H1 (cell line): ENCODE results near the gene DEFB110. TPM values are rescaled to one million over a fixed set of nuclear protein-coding genes. Genes with fewer than 3 reads are reported as not detected.

ENCODE experiments used
- CTCF ChIA-PET: fragments of 300-600 bp; sonication (Branson Sonifier 250); formaldehyde crosslinking; loops from one replicate; lab custom pipeline; 2021; ENCODE audit not compliant: partially characterized antibody; lab: Charles Lee
- POLR2A ChIA-PET: fragments of 300-600 bp; sonication (Branson Sonifier 250); formaldehyde crosslinking; loops from one replicate; lab custom pipeline; 2021; ENCODE audit warnings: inconsistent platforms; ENCODE audit not compliant: partially characterized antibody; lab: Charles Lee
- DNase-seq, 2 experiments: peaks; one replicate each; pipeline versions ENCODE4 v3.0.0 to v3.0.0-alpha.2; 2010 to 2022; ENCODE audit warnings: low spot score in 2 of 2, low read depth in 1 of 2, mixed read lengths in 1 of 2
- FAIRE-seq: peaks from 2 replicates; lab custom pipeline; 2011; peaks lifted over from hg19 to GRCh38; lab: Jason Lieb, UNC
- H2AFZ ChIP-seq: 2 replicates; pipeline ENCODE4 v1.8.1; 2012; ENCODE audit warnings: low read length, inconsistent platforms
- H2AK5ac ChIP-seq: 2 replicates; pipeline ENCODE4 v1.6.1; 2013; ENCODE audit warnings: low read depth, low read length
- H2BK120ac ChIP-seq: replicated peaks from 2 replicates; pipeline ENCODE3; 2013; ENCODE audit warnings: low read depth, low read length, inconsistent platforms
- H2BK12ac ChIP-seq: 2 replicates; pipeline ENCODE4 v1.6.1; 2013; ENCODE audit warnings: low read depth, low read length
- H2BK15ac ChIP-seq: 2 replicates; pipeline ENCODE4 v1.6.1; 2013; ENCODE audit warnings: low read length
- H2BK20ac ChIP-seq: 2 replicates; pipeline ENCODE4 v1.6.1; 2013; ENCODE audit warnings: low read length
- H2BK5ac ChIP-seq: 2 replicates; pipeline ENCODE4 v1.6.1; 2013; ENCODE audit warnings: low read depth, low read length
- H3K14ac ChIP-seq: 2 replicates; pipeline ENCODE4 v1.6.1; 2013; ENCODE audit warnings: inconsistent platforms; ENCODE audit not compliant: insufficient read length
- H3K18ac ChIP-seq: 2 replicates; pipeline ENCODE4 v1.6.1; 2013; ENCODE audit warnings: low read length; ENCODE audit errors: extremely low read depth
- H3K23ac ChIP-seq: 2 replicates; pipeline ENCODE4 v1.6.1; 2013; ENCODE audit warnings: inconsistent platforms; ENCODE audit not compliant: insufficient read length
- H3K23me2 ChIP-seq: 2 replicates; pipeline ENCODE4 v1.6.1; 2013; ENCODE audit warnings: low read depth, low read length
- H3K27ac ChIP-seq: 2 replicates; pipeline ENCODE4 v1.6.1; 2011; ENCODE audit warnings: low read depth, low read length, inconsistent platforms
- H3K27me3 ChIP-seq, 4 experiments: replicated peaks in 1 of 4; 1 replicate in 1 of 4; 2 replicates in 3 of 4; pipeline versions ENCODE4 v1.6.1 to v1.8.1; 2011 to 2013; ENCODE audit warnings: low read length in 3 of 4, mild to moderate bottlenecking in 3 of 4, inconsistent platforms in 2 of 4, mixed read lengths in 2 of 4, moderate library complexity in 1 of 4; ENCODE audit not compliant: control insufficient read depth in 3 of 4, insufficient read depth in 3 of 4; ENCODE audit errors: extremely low read depth in 1 of 4
- H3K36me3 ChIP-seq, 4 experiments: 2 replicates each; pipeline versions ENCODE4 v1.6.1 to v1.8.1; 2011 to 2013; ENCODE audit warnings: mild to moderate bottlenecking in 4 of 4, low read length in 3 of 4, moderate library complexity in 2 of 4, control low read depth in 1 of 4, inconsistent platforms in 1 of 4; ENCODE audit not compliant: insufficient read depth in 4 of 4, control insufficient read depth in 2 of 4
- H3K4ac ChIP-seq: replicated peaks from 2 replicates; pipeline ENCODE3; 2013; ENCODE audit warnings: low read length, low read depth, mixed read lengths, inconsistent platforms; ENCODE audit not compliant: insufficient read length
- H3K4me1 ChIP-seq, 4 experiments: replicated peaks in 1 of 4; 1 replicate in 1 of 4; 2 replicates in 3 of 4; pipeline versions ENCODE4 v1.6.1 to v1.8.1; 2011 to 2013; ENCODE audit warnings: low read length in 3 of 4, inconsistent platforms in 2 of 4, mixed read lengths in 1 of 4; ENCODE audit not compliant: insufficient read depth in 4 of 4, control insufficient read depth in 3 of 4
- H3K4me2 ChIP-seq, 2 experiments: 2 replicates each; pipeline versions ENCODE4 v1.6.1 to v1.8.1; 2011 to 2013; ENCODE audit warnings: low read depth in 2 of 2, low read length in 2 of 2, control low read depth in 1 of 2, inconsistent platforms in 1 of 2, mild to moderate bottlenecking in 1 of 2; ENCODE audit not compliant: insufficient read depth in 1 of 2
- H3K4me3 ChIP-seq, 4 experiments: fragments of 200-600, 300-600 bp in 1 of 4; sonication (generic), shearing (Covaris generic), sonication (Bioruptor Twin) in 1 of 4; 2 replicates each; pipeline versions ENCODE4 v1.5.1 to v1.8.1; 2011 to 2016; ENCODE audit warnings: low read length in 4 of 4, low read depth in 3 of 4, control low read depth in 2 of 4, inconsistent platforms in 2 of 4, mild to moderate bottlenecking in 2 of 4, mixed read lengths in 1 of 4, moderate library complexity in 1 of 4; ENCODE audit not compliant: insufficient read depth in 2 of 4; ENCODE audit errors: extremely low read depth in 1 of 4
- H3K56ac ChIP-seq: replicated peaks from 2 replicates; pipeline ENCODE3; 2013; ENCODE audit warnings: low read depth, mild to moderate bottlenecking, mixed read lengths, low read length, inconsistent platforms; ENCODE audit not compliant: insufficient read length
- H3K79me1 ChIP-seq: 2 replicates; pipeline ENCODE4 v1.6.1; 2013; ENCODE audit warnings: low read depth, low read length, control low read depth
- H3K79me2 ChIP-seq, 2 experiments: 2 replicates each; pipeline versions ENCODE4 v1.6.1 to v1.8.1; 2012 to 2013; ENCODE audit warnings: low read length in 2 of 2, mild to moderate bottlenecking in 2 of 2, inconsistent platforms in 1 of 2; ENCODE audit not compliant: insufficient read depth in 2 of 2, control insufficient read depth in 1 of 2
- H3K9ac ChIP-seq, 4 experiments: replicated peaks in 1 of 4; 1 replicate in 1 of 4; 2 replicates in 3 of 4; pipeline versions ENCODE4 v1.6.1 to v1.8.1; 2011 to 2013; ENCODE audit warnings: low read depth in 3 of 4, low read length in 3 of 4, control low read depth in 2 of 4, mild to moderate bottlenecking in 2 of 4, moderate library complexity in 2 of 4, inconsistent platforms in 1 of 4; ENCODE audit errors: extremely low read depth in 1 of 4
- H3K9me3 ChIP-seq, 2 experiments: 2 replicates each; pipeline versions ENCODE4 v1.6.1 to v1.8.1; 2012 to 2013; ENCODE audit warnings: mild to moderate bottlenecking in 2 of 2, moderate library complexity in 2 of 2, control low read depth in 1 of 2, inconsistent platforms in 1 of 2, low read depth in 1 of 2, low read length in 1 of 2, mixed read lengths in 1 of 2; ENCODE audit not compliant: insufficient read depth in 2 of 2
- H4K20me1 ChIP-seq, 2 experiments: replicated peaks in 1 of 2; 2 replicates each; pipeline versions ENCODE3 to v1.8.1; 2011 to 2013; ENCODE audit warnings: inconsistent platforms in 2 of 2, low read length in 2 of 2, mild to moderate bottlenecking in 1 of 2; ENCODE audit not compliant: insufficient read depth in 2 of 2, control insufficient read depth in 1 of 2
- H4K5ac ChIP-seq: 2 replicates; pipeline ENCODE4 v1.6.1; 2013; ENCODE audit warnings: low read length, low read depth, mixed read lengths, inconsistent platforms; ENCODE audit not compliant: insufficient read length
- H4K8ac ChIP-seq: 2 replicates; pipeline ENCODE4 v1.8.0; 2013; ENCODE audit warnings: mild to moderate bottlenecking, moderate library complexity, low read length, inconsistent platforms; ENCODE audit not compliant: insufficient read depth; ENCODE audit errors: extremely low read depth
- H4K91ac ChIP-seq: replicated peaks from 2 replicates; pipeline ENCODE3; 2013; ENCODE audit warnings: low read length, mixed read lengths, inconsistent platforms; ENCODE audit not compliant: insufficient read length
- BRCA1 ChIP-seq: IDR thresholded peaks from 2 replicates; pipeline ENCODE4 v1.6.1; 2012; ENCODE audit warnings: low read depth, low read length, improper control_type of control experiment
- WGBS, 2 experiments: shearing (Covaris generic) in 1 of 2; methylation state at CpG; one replicate each; pipeline versions ENCODE4 v1.1.6 to v1.1.7; 2013 to 2015; ENCODE audit warnings: low lambda C conversion rate in 2 of 2, mixed read lengths in 2 of 2, inconsistent platforms in 1 of 2, low coverage in 1 of 2, missing lambda C conversion rate in 1 of 2; ENCODE audit not compliant: insufficient replicate concordance in 2 of 2, insufficient coverage in 1 of 2, insufficient read length in 1 of 2; ENCODE audit errors: extremely low coverage in 1 of 2, missing lambda C conversion rate in 1 of 2; 5-methylcytosine and 5-hydroxymethylcytosine counted together
- polyA plus RNA-seq, 7 experiments: library from polyadenylated mRNA; depleted of rRNA in 3 of 7; stranded (reverse) in 5 of 7; unstranded in 2 of 7; fragments of >200 nt in 5 of 7; fragments of 200-250 nt in 2 of 7; gene quantifications; 1 replicate in 5 of 7; 2 replicates in 1 of 7; 4 replicates in 1 of 7; pipeline versions ENCODE4 v1.2.1 to v1.2.3, GENCODE V29; 2011 to 2013; ENCODE audit warnings: missing spikeins in 2 of 7, mixed read lengths in 2 of 7
- total RNA-seq: library from RNA; stranded (reverse); fragmentation: NEBNext Ultra II Directional; extraction: Animal tissue kit (Norgen Biotek cat#: 25700); gene quantifications from 2 replicates; pipeline ENCODE4 v1.2.1, GENCODE V29; 2021

Gene DEFB110
- total and polyA plus RNA-seq, 2 of the 8 experiments (the other 6 are each of a cell fraction or from before 2014, with no cell fraction given): not detected

DNA sequence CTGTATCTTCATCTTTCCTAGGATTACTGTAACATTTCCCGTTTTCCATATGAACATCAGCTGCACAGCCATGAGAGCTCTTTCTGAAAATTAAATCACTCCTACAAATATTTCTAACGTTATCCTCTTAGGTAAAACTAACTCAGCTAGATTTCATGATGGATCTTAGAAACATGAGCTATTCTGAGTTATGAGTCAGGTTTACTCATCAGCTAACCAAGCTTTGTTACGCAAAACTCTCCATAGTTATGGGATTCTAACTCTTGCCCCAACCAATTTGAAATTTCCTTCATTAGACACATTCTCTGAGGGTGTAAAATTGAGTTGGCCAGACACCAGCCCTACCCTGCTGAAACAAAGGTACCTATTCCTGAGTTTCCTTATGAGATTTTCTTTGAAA, 14.0 kb downstream of the DEFB110 start:
- no peak overlapping the region for H3K56ac ChIP-seq
- H4K8ac ChIP-seq: no peak overlapping the region
- H3K79me2 ChIP-seq: no peaks in the 10 kb centered on the region
- no peaks in the 10 kb centered on the region for H3K9me3 ChIP-seq
- no peaks in the 10 kb centered on the region for H3K79me1 ChIP-seq
- no peak overlapping the region for H2BK20ac ChIP-seq
- H3K18ac ChIP-seq: no peak overlapping the region
- TF ChIP-seq BRCA1: no peak
- no peak overlapping the region for H3K4me2 ChIP-seq
- H3K36me3 ChIP-seq: no peaks in the 10 kb centered on the region
- no peak overlapping the region for H2BK15ac ChIP-seq
- no peak overlapping the region for H2BK120ac ChIP-seq
- H3K27me3 ChIP-seq: no peaks in the 10 kb centered on the region
- 84% methylated on average over 3 of the region's 3 CpGs; no CpG with 5 or more reads in 1 of the 2 experiments for WGBS, 2 experiments
- no peaks in the 10 kb centered on the region for H4K20me1 ChIP-seq
- peak overlapping the region; percentile 64; the same call in 1 of the 2 replicates for H2AFZ ChIP-seq
- no peak overlapping the region for H3K27ac ChIP-seq
- no peak overlapping the region for H2BK12ac ChIP-seq
- no peak overlapping the region for H4K91ac ChIP-seq
- DNase-seq (no peak), FAIRE-seq (no peak)
- no peak overlapping the region for H3K9ac ChIP-seq
- H3K4me1 ChIP-seq: no peaks in the 10 kb centered on the region
- H3K23ac ChIP-seq: no peak overlapping the region
- no peak overlapping the region for H3K14ac ChIP-seq
- no peak overlapping the region for H3K4ac ChIP-seq
- H2BK5ac ChIP-seq: no peak overlapping the region
- H3K4me3 ChIP-seq: no peak overlapping the region
- H4K5ac ChIP-seq: no peak overlapping the region
- H2AK5ac ChIP-seq: no peak overlapping the region
- POLR2A ChIA-PET: no interaction called here
- no peaks in the 10 kb centered on the region for H3K23me2 ChIP-seq
- CTCF ChIA-PET: no interaction called here
